MG63 (cell line): ENCODE data around the gene SKIDA1. TPM values are rescaled to one million over a fixed set of nuclear protein-coding genes. Genes with fewer than 3 reads are reported as not detected.

Experiments used
- DNase-seq: peaks from one replicate; pipeline ENCODE4 v3.0.0-alpha.2; 2020
- H3K27me3 ChIP-seq: fragments of 250-450 bp; sonication (Bioruptor Pico); 2 replicates; pipeline ENCODE4 v1.5.1; 2020; ENCODE audit warnings: mild to moderate bottlenecking, moderate library complexity
- H3K36me3 ChIP-seq: fragments of 250-450 bp; sonication (Bioruptor Pico); 2 replicates; pipeline ENCODE4 v1.5.1; 2020; ENCODE audit warnings: mild to moderate bottlenecking, moderate library complexity
- H3K4me3 ChIP-seq: fragments of 250-450 bp; sonication (Bioruptor Pico); 2 replicates; pipeline ENCODE4 v1.5.1; 2020; ENCODE audit warnings: mild to moderate bottlenecking, moderate library complexity
- H3K9me3 ChIP-seq: fragments of 250-450 bp; sonication (Bioruptor Pico); 2 replicates; pipeline ENCODE4 v1.5.1; 2020; ENCODE audit warnings: mild to moderate bottlenecking, moderate library complexity
- total RNA-seq: library from RNA; depleted of rRNA; stranded (reverse); fragments of >200 nt; shearing (Covaris generic); gene quantifications from 2 replicates; pipeline ENCODE4 v1.2.3, GENCODE V29; 2014; ENCODE audit warnings: low replicate concordance

Gene SKIDA1
- total RNA-seq, 1 experiment from 2014 or later: 2.0 TPM

DNA sequence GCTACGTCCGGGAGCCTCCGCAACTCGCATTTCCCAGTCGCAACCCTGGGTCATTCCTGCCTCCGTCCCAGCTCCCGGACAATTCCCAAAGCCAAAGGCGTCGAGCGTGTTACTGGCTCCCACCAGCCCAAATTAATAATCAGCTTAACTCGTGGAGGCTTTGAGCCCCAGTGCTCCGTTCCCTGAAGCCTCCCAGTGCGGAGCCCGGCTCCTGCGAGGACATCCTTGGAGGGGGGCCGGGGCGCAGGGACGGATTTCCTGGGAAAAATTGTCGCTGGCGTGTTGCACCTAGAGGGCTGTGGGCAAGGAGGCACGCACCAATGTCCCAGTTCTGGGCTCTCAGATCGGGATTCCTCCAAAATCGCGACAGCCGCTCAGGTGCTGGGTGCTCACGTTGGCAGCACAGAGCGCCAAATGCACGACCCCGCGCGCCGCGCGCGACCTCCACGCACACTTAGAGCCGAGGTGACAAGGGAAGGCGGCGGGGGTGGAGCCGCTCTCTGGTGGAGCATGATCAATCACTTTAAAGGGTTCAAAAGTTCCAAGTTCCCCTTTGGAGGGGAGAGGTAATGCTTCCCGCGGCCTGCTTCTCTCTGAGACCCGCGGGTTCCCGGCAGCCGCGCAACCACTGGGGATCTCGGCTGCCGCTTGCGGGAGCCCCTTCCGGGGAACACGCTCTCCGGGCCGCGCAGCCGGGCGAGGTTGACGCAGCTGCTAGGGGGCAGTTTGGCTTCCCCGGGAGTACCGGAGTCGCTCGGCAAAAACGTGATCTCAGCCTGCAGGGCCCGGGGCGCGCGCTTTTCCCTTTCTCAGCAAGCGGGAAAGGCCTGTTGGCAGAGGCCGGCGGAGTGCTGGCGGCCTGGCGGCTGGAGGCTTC is 25.5 kb downstream of the SKIDA1 start:
- H3K27me3 ChIP-seq: no peaks in the 10 kb centered on the region
- H3K9me3 ChIP-seq: no peaks in the 10 kb centered on the region
- no peaks in the 10 kb centered on the region for H3K36me3 ChIP-seq
- no peak overlapping the region for H3K4me3 ChIP-seq
- DNase-seq: no peak

GRCh38 chr10:21498986-21499385 is 26.5 kb downstream of the SKIDA1 start:
- no peaks in the 10 kb centered on the region for H3K9me3 ChIP-seq
- H3K36me3 ChIP-seq: no peaks in the 10 kb centered on the region
- DNase-seq: no peak
- H3K4me3 ChIP-seq: no peak overlapping the region
- H3K27me3 ChIP-seq: no peaks in the 10 kb centered on the region

- no peak for DNase-seq
- Histone ChIP-seq H3K9me3 (no peaks in the 10 kb centered on the region), H3K27me3 (no peaks in the 10 kb centered on the region), H3K4me3 (no peak overlapping the region), H3K36me3 (no peaks in the 10 kb centered on the region)
These were observed 27.1 kb downstream of the SKIDA1 start for GRCh38 chr10:21498377-21498776.

- peak overlapping the region; percentile 66 for H3K4me3 ChIP-seq
- H3K36me3 ChIP-seq: no peaks in the 10 kb centered on the region
- DNase-seq: peak; percentile 90
- H3K27me3 ChIP-seq: no peaks in the 10 kb centered on the region
- no peaks in the 10 kb centered on the region for H3K9me3 ChIP-seq
These were observed 28.2 kb downstream of the SKIDA1 start for GRCh38 chr10:21497177-21497807.

DNA sequence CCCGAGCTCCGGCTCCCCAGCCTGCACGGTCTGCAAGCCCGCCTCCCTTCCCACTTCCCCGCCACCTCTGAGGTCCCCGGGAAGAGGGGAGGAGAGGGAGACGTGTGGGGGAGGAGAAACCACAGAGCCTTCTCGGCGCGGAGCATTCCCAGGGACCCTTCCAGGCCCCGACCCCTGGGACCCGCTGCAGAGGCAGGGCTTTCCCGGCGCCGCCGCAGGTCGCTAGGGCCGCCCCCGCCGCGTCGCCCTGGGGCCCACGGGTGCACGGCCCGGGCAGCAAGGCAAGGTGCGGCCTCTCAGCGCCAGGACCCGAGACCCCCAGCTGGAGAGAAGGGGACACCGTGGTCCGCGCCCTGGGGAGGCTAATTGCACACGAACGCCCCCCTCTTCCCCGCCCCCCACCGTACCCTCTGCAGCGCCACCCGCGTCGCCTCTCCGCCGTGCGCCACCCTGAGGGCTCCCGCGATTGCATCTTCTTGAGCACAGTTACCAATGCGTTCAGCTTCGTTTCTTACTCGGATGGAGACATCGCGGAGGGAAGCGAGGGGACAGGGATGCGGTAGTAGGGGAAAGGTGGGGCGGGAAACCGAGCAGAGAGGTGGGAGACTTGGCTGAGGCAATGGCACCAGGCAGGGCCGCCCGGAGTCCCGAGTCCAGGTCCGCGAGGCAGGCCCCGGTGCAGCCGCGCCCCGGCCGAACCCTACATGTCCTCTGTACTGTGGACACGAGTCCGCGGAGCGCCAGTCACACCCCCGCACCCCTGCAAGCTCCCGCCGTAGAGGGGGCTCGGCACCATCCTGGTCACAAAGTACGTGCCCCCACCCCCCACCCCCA is 28.9 kb downstream of the SKIDA1 start:
- Histone ChIP-seq H3K4me3 (peak overlapping the region; percentile 66), H3K27me3 (no peaks in the 10 kb centered on the region), H3K9me3 (no peaks in the 10 kb centered on the region), H3K36me3 (no peaks in the 10 kb centered on the region)
- DNase-seq: peak; percentile 27

DNA sequence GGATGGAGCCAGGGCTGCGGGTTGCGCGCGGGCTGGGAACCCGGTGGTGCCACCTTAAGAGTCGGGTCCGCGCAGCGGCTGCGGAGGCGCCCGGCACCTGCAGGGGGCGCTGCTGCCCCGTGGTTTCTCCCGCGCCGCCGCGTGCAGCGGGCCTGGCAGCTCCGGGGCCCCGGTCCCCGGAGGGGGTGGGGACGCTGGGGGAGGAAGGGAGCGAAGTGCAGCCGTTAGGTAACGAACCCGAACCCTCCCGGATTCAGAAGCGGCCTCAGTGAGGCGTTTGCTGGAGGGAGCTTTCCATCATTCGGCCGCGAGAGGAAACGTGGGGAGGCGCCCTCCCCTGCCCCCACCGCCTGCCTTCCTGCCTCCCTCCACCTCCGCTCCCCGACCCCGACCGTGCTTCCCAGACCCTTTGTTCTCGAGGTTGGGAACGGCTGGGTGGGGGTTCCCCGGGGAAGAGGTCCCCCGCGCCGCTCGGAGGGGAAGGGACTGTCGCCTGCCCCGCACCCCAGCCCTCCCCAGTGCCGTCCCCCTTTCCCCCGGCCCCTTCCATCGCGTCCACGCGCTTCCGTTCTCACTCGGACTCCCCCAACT is 29.6 kb downstream of the SKIDA1 start:
- peak; percentile 82 for DNase-seq
- H3K27me3 ChIP-seq: no peaks in the 10 kb centered on the region
- H3K36me3 ChIP-seq: no peaks in the 10 kb centered on the region
- peak overlapping the region; percentile 66 for H3K4me3 ChIP-seq
- no peaks in the 10 kb centered on the region for H3K9me3 ChIP-seq

DNA sequence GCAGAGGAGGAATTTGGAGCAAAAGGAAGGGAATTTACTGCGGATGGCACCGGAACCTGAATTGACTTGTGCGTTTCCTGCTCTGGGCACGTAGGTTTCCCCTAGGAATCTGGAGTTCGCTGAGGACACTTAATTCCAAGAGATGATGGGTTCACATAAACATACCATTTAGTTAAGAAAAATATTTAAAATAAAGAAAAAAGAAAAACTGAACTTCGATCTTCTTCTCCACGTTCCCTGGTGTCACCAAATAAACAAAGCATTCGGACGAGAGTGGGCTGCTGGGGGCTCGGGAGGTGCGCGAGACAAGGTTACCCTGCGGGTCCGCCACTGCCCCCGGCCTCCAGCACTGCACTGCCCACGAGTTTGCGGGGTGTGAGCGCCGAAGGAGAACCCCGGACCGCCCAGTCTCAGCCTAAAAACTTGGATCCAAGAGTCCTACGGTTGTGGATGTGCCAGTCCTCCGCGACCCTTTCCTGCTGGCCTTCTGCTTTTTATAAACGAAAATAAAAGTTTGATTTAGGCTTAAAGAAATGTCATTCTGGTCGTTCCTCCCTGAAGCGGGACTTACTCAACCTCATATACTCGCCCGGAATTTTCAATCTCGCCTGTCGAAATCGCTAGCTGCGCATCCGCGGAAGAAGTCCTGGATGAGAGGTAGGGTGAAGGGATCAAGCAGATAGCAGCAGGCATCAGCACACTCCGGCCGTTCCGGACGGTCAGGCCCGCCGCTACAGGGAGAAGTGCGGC is 30.3 kb downstream of the SKIDA1 start:
- Histone ChIP-seq H3K9me3 (no peaks in the 10 kb centered on the region), H3K27me3 (no peaks in the 10 kb centered on the region), H3K4me3 (peak overlapping the region; percentile 66), H3K36me3 (no peaks in the 10 kb centered on the region)
- DNase-seq: no peak

- H3K36me3 ChIP-seq: no peaks in the 10 kb centered on the region
- peak overlapping the region; percentile 66 for H3K4me3 ChIP-seq
- peak; percentile 30 for DNase-seq
- H3K9me3 ChIP-seq: no peaks in the 10 kb centered on the region
- H3K27me3 ChIP-seq: no peaks in the 10 kb centered on the region
These were observed 31.1 kb downstream of the SKIDA1 start for GRCh38 chr10:21494191-21495001.

- H3K27me3 ChIP-seq: no peaks in the 10 kb centered on the region
- H3K4me3 ChIP-seq: no peak overlapping the region
- H3K36me3 ChIP-seq: no peaks in the 10 kb centered on the region
- DNase-seq: no peak
- H3K9me3 ChIP-seq: no peaks in the 10 kb centered on the region
These were observed 31.7 kb downstream of the SKIDA1 start for GRCh38 chr10:21493784-21494183.

DNA sequence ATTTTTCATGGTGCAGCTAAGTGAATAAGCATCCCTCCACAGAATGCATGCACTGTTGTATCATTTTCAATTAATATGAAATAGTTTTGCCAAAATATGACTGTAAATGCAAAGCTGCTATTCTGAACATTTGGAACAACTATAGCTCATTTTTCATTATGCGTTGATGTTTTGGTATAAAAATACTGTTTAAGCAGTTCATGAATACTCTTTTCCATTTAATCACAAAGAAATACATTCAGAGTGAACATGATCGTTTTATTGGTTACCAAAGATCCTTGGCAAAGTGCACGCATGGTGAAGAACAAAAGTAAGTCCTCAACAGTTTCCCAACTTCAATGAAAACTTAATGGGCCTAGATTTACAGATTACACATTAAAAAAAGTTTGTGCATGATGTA is 33.1 kb downstream of the SKIDA1 start:
- no peaks in the 10 kb centered on the region for H3K9me3 ChIP-seq
- no peak for DNase-seq
- H3K27me3 ChIP-seq: no peaks in the 10 kb centered on the region
- H3K4me3 ChIP-seq: no peak overlapping the region
- H3K36me3 ChIP-seq: no peaks in the 10 kb centered on the region

- H3K27me3 ChIP-seq: no peaks in the 10 kb centered on the region
- H3K36me3 ChIP-seq: no peaks in the 10 kb centered on the region
- H3K4me3 ChIP-seq: no peak overlapping the region
- DNase-seq: no peak
- H3K9me3 ChIP-seq: no peaks in the 10 kb centered on the region
These were observed 34.8 kb downstream of the SKIDA1 start for GRCh38 chr10:21490711-21491105.

DNA sequence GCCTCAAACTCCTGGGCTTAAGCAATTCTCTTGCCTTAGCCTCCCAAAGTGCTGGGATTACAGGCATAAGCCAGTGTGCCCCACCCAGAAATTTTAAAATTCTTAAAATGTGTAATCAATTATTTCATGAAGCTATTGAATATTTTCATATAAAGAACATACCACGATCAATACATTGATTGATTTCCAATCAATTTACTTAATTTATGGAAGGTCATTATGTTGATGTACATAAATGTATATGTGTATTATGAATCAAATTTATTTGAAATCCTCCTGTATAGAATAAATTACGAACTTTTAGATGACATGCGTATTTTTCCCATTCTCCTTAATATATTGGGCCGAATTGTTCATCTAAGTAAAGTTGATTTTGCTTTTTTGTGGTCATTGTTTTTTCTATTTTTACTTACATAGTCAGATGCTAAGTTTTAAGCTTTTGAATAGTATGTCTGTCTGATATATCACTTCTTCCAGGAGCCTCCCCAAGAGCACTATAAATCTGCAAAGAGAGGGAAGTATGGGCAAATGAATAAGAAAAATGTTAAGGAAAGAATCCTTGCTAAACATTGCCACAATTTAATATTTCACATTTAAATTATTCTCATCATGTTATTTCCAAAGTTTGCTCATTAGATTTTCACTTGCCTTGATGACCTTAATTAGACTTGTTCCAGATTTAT is 35.3 kb downstream of the SKIDA1 start:
- Histone ChIP-seq H3K27me3 (no peaks in the 10 kb centered on the region), H3K36me3 (no peaks in the 10 kb centered on the region), H3K9me3 (no peaks in the 10 kb centered on the region), H3K4me3 (no peak overlapping the region)
- no peak for DNase-seq

GRCh38 chr10:21488957-21489446 is 36.5 kb downstream of the SKIDA1 start:
- Histone ChIP-seq H3K27me3 (no peaks in the 10 kb centered on the region), H3K4me3 (no peak overlapping the region), H3K9me3 (no peaks in the 10 kb centered on the region), H3K36me3 (no peaks in the 10 kb centered on the region)
- DNase-seq: no peak

DNA sequence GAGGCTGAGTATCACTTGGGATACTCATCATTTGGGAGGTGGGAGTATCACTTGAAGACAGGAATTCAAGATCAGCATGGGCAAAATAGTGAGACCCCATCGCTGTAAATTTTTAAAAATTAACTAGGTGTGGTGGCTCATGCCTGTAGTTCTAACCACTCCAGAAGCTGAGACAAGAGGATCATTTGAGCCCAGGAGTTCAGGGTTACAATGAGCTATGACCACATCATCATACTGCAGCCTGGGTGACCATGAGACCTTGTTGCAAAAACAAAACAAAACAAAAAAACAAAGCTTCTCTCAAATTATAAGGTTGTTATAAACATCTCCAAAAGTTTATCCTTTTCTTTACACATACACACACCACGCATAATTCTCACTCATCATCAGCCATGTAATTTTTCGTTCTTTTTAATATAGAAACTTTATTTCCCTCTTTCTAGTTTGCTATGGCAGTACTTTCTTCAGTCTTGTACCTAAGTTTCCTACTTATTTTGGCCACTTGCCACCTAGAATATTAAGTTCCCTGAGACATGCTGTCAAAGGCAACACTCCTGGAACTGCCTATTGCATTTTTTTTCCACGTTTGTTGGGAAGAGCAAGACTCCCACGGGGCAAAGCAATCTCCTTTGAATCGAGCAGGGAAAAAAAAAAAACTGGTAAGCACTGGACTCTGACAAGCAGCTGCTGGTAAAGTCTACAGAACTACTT is 37.1 kb downstream of the SKIDA1 start:
- no peaks in the 10 kb centered on the region for H3K9me3 ChIP-seq
- DNase-seq: no peak
- H3K27me3 ChIP-seq: no peaks in the 10 kb centered on the region
- no peak overlapping the region for H3K4me3 ChIP-seq
- no peaks in the 10 kb centered on the region for H3K36me3 ChIP-seq
